Subcutaneous abdominal adipose tissue (tissue), 5 donors: ENCODE measurements around the gene CROCC2.

Source experiments
- H3K27ac ChIP-seq: one replicate; pipeline ENCODE4 v1.7.0; 2013; ENCODE audit warnings: low read depth, mild to moderate bottlenecking, inconsistent platforms, low read length, moderate library complexity
- H3K27me3 ChIP-seq, 5 donors: one replicate each; pipeline ENCODE4 v1.7.0; 2013; ENCODE audit warnings: low read length in 5 of 5, inconsistent platforms in 1 of 5; ENCODE audit not compliant: control insufficient read depth in 5 of 5, insufficient read depth in 4 of 5
- H3K36me3 ChIP-seq, 5 donors: one replicate each; pipeline ENCODE4 v1.7.0; 2013; ENCODE audit warnings: low read length in 5 of 5; ENCODE audit not compliant: control insufficient read depth in 5 of 5, insufficient read depth in 5 of 5
- H3K4me1 ChIP-seq, 5 donors: one replicate each; pipeline ENCODE4 v1.7.0; 2013; ENCODE audit warnings: low read length in 5 of 5, mild to moderate bottlenecking in 3 of 5, moderate library complexity in 1 of 5; ENCODE audit not compliant: control insufficient read depth in 5 of 5, insufficient read depth in 5 of 5
- H3K4me3 ChIP-seq, 5 donors: one replicate each; pipeline ENCODE4 v1.7.0; 2013; ENCODE audit warnings: low read length in 5 of 5, low read depth in 1 of 5
- H3K9ac ChIP-seq, 5 donors: one replicate each; pipeline ENCODE4 v1.7.0; 2013; ENCODE audit warnings: low read length in 5 of 5, mild to moderate bottlenecking in 4 of 5, moderate library complexity in 3 of 5
- H3K9me3 ChIP-seq, 5 donors: one replicate each; pipeline ENCODE4 v1.7.0; 2013; ENCODE audit warnings: low read length in 5 of 5; ENCODE audit not compliant: control insufficient read depth in 5 of 5
- donor health status: healthy.
- donor health status: healthy.
- donor health status: healthy.
- donor health status: healthy.
- donor health status: healthy.

CROCC2 gene

DNA sequence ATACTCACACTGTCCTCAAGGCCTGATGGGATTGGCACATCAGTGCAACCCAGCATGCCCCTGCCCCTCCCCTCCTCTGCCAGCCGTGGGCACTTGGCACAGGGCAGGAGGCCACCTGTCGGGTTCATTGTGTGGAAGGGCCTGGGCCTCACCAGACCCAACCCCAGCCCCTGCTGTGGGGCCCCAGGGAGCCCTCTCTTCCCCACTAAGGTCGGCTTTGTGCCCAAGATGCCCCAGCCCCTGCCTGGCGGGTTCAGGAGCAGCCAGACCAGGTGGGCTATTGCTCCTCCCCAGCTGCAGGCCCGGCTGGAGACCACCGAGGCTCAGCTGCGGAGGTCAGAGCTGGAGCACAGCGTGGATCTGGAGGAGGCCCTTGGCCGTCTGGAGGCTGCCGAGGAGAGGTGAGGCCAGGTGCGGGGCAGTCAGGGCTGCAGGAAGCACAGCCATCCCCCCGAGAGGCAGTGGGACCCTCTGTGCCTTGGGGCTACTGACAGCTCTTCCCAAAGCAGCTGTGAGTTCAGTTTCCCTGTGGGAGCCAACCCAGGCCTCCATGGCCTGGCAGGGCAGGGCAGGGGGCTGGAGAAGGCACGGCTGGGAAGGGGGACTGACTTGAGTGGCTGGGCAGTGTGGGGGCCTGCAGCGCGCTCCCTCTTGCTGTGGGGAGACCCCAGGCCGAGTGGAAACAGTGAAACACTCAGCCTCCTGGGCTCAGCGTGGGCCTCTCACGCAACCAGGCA lies 16.3 kb downstream of the CROCC2 start:
- no peak overlapping the region for H3K4me3 ChIP-seq
- H3K36me3 ChIP-seq = no peaks in the 10 kb centered on the region
- H3K27ac ChIP-seq = no peak overlapping the region

DNA sequence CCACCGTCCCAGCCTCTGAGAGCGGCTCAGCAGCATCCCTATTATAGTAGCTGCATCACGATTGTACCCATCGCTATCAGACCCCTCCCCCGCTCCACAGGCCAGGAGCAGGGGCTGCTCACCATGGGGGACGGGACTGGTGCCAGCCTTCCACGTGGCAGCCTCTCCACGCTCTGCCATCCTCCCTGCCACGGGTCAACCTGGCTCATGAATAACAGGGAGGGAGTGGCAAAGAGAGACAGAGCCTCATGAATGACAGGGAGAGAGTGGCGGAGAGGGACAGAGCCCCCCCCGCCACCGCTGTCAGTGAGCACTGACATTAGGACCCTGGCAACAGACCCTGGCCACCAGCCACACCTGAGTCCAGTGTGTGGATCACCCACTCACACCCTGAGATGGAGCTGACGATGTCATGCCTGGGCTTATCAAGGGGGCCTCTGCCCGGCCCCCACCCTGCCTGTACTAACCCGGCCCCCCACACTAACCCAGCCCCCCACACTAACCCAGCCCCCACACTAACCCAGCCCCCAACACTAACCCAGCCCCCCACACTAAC lies 16.9 kb downstream of the CROCC2 start:
- no peaks in the 10 kb centered on the region for H3K36me3 ChIP-seq
- H3K9me3 ChIP-seq = peaks cover 0 to 6% (median 4%) of the 10 kb centered on the region in 5 donors
- no peak overlapping the region for H3K9ac ChIP-seq
- H3K27ac ChIP-seq = no peak overlapping the region
- H3K27me3 ChIP-seq = peaks cover 0 to 2% (median 0%) of the 10 kb centered on the region in 5 donors
- H3K4me1 ChIP-seq = peaks cover 0 to 20% (median 11%) of the 10 kb centered on the region in 5 donors
- no peak overlapping the region for H3K4me3 ChIP-seq

More for the DNA sequence above, 16.3 kb downstream of the CROCC2 start:
- no peak overlapping the region for H3K9ac ChIP-seq
- peaks cover 0 to 5% (median 0%) of the 10 kb centered on the region in 5 donors for H3K9me3 ChIP-seq
- peaks cover 0 to 2% (median 0%) of the 10 kb centered on the region in 5 donors for H3K27me3 ChIP-seq
- peaks cover 2 to 21% (median 14%) of the 10 kb centered on the region in 5 donors for H3K4me1 ChIP-seq

DNA sequence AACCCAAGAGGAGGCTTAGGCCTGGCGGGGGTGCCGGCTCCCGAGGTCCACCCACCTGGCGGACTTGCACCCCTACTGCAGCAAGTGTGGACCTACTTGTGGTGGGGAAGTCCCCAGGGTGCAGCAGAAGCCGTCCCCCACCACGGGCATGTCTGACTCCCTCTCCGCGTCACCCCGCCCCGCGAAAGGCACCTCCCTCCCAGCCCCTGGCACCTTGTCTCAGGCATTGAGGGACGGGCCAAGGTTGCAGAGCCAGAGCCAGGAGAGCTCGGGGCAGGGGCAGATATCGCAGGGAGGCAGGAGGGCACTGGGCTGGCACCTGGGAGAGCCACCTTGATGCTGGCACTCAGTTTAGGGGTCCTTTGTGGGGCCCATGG lies 19.0 kb downstream of the CROCC2 start:
- no peaks in the 10 kb centered on the region for H3K27me3 ChIP-seq
- H3K4me1 ChIP-seq = peaks cover 0 to 20% (median 11%) of the 10 kb centered on the region in 5 donors
- H3K4me3 ChIP-seq = no peak overlapping the region
- no peaks in the 10 kb centered on the region for H3K36me3 ChIP-seq
- peaks cover 0 to 7% (median 6%) of the 10 kb centered on the region in 5 donors for H3K9me3 ChIP-seq
- no peak overlapping the region for H3K9ac ChIP-seq
- H3K27ac ChIP-seq = no peak overlapping the region

DNA sequence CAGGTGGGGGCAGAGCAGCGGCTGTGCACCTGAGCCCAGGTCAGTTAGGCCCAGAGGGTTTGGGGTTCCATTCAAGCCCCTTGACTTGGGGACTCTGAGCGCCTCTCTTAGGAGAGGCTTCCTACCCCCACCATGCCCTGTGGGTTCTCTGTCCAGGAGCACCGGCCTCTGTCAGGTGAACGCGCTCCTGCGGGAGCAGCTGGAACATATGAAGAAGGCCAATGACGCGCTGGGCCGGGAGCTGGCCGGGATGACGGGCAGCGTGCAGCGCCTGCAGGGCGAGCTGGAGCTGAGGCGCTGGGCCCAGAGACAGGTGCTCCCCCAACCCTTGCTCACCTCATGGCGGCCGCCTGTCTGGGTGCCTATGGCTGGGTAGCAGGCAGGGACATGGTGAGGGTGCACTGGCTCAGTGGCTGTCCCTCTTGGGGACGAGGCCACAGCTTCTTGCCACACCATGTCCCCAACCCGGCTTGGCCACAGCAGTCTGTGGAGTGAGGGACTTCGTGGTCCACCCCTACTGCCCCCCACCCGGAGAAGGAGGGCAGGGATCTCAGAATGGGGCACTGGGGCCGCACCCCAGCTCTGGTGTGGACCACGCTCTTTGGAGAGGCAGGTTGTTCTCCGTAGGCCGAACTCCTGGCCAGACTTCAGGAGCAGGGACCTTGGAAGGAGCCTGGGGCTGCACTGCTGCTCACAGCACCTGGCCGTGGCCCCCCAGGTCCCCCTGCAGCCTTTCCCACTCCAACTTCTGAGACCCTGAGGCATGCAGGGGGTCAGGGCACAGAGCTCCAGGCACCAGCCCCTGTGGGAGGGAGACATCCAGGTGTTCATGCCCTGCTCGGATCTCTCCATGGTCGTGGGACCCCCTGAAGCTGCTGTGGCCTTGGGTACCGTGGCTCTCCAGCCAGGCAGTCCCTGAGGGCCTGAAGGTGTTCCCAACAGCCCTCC lies 19.7 kb downstream of the CROCC2 start:
- peaks cover 0 to 16% (median 8%) of the 10 kb centered on the region in 5 donors for H3K4me1 ChIP-seq
- H3K27me3 ChIP-seq = peaks cover 0 to 2% (median 0%) of the 10 kb centered on the region in 5 donors
- no peak overlapping the region for H3K9ac ChIP-seq
- no peak overlapping the region for H3K27ac ChIP-seq
- H3K36me3 ChIP-seq = no peaks in the 10 kb centered on the region
- H3K9me3 ChIP-seq = peaks cover 0 to 7% (median 6%) of the 10 kb centered on the region in 5 donors
- H3K4me3 ChIP-seq = no peak overlapping the region

DNA sequence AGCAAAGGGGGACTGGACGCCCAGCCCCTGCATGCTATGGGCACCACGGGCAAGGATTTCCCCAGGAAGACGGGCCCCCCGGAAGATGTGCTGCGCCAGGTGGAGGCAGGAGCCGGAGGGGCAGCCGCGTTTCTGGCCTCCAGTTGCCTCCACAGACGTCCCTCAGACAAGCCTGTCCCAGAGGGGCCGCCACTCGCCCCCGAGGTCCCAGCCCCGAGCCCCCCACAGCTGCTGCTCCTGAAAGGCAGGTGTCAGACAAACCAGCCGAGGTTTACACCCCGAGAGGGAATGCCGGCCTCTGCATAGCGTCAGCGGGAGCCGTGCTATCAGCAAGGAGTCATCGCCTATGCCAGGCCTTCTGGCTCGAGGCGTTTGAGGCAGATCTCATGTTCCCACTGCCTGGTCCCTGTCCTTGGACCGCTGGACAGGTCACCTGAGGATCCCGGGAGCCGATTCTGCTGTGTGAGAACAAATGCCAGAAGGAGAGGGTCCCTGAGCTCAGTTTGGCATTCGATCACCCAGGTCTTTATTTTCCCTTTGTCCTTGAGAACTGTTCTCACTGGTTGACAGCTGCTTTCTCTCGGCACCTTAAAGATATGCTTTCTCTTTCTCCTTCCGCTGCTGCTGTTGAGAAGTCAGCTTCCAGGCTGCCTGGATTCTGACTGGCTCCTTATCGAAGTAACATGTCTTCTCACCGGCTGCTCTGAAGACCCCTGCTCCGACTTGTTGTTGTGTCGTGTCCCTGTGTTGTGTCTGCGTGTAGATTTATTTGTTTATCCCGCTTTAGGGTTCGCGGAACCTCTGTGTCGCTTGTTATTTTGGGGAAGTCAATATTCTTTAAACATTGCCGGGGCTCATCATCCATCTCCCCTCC lies 20.6 kb downstream of the CROCC2 start:
- Histone ChIP-seq H3K27me3 (peaks cover 0 to 2% (median 0%) of the 10 kb centered on the region in 5 donors), H3K4me1 (peaks cover 0 to 8% (median 2%) of the 10 kb centered on the region in 5 donors), H3K4me3 (no peak overlapping the region), H3K9me3 (peaks cover 0 to 7% (median 6%) of the 10 kb centered on the region in 5 donors), H3K27ac (no peak overlapping the region), H3K36me3 (no peaks in the 10 kb centered on the region), H3K9ac (no peak overlapping the region)

DNA sequence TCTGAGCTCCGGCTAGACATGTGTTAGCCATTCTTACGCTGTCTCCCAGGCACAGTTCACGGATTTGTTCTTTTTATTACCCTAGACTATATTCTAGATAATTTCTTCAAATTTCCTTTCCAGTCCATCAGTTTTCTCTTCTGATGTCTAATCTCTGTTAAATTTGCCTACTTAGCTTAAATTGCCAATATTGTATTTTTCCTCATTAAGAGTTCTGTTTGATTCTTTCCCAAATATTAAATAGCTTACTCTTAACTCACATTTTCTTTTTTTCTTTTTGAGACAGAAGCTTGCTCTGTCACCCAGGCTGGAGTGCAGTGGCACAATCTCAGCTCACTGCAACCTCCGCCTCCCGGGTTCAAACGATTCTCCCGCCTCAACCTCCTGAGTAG lies 21.2 kb downstream of the CROCC2 start:
- Histone ChIP-seq H3K27me3 (peaks cover 0 to 5% (median 2%) of the 10 kb centered on the region in 5 donors), H3K27ac (no peak overlapping the region), H3K4me1 (peaks cover 0 to 6% (median 0%) of the 10 kb centered on the region in 5 donors), H3K4me3 (no peak overlapping the region), H3K9ac (no peak overlapping the region), H3K36me3 (no peaks in the 10 kb centered on the region), H3K9me3 (peaks cover 0 to 7% (median 6%) of the 10 kb centered on the region in 5 donors)

DNA sequence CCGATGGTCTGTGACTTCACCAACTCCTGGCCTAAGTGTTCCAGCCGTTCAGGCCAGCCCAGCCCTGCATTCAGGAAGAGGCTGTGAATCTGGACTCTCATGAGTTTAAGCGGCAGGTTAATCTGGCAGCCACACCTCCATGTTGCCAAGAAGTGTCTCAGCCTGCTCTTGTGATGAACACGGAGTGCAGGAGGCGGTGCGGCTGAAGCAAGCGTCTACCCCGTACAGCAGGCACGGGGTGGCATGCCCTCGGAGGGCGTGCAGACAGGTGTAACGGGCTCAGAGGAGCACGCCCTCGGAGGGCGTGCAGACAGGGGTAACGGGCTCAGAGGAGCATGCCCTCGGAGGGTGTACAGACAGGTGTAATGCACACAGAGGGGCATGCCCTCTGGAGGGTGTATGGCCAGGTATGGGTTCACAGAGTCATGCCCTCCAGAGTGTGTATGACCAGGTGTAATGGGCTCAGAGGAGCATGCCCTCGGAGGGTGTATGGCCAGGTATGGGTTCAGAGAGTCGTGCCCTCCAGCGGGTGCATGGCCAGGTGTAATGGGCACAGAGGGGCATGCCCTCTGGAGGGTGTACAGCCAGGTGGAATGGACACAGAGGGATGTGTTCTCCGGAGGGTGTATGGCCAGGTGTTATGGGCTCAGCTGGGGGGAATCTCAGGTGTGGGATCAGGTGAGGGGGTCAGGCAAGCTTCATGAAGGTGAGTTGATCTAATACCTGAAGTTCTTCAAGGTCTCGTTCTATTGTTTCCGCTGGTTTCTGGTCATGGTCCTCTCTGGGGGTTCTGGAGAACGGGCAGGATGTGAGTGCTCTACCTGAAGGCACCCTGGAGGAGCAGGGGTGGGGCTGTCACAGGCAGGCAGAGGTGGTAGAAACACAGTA lies 22.6 kb downstream of the CROCC2 start:
- Histone ChIP-seq H3K9me3 (peaks cover 0 to 7% (median 6%) of the 10 kb centered on the region in 5 donors), H3K4me1 (peaks cover 0 to 6% (median 0%) of the 10 kb centered on the region in 5 donors), H3K27ac (no peak overlapping the region), H3K9ac (no peak overlapping the region), H3K36me3 (no peaks in the 10 kb centered on the region), H3K4me3 (no peak overlapping the region), H3K27me3 (peaks cover 0 to 5% (median 2%) of the 10 kb centered on the region in 5 donors)

DNA sequence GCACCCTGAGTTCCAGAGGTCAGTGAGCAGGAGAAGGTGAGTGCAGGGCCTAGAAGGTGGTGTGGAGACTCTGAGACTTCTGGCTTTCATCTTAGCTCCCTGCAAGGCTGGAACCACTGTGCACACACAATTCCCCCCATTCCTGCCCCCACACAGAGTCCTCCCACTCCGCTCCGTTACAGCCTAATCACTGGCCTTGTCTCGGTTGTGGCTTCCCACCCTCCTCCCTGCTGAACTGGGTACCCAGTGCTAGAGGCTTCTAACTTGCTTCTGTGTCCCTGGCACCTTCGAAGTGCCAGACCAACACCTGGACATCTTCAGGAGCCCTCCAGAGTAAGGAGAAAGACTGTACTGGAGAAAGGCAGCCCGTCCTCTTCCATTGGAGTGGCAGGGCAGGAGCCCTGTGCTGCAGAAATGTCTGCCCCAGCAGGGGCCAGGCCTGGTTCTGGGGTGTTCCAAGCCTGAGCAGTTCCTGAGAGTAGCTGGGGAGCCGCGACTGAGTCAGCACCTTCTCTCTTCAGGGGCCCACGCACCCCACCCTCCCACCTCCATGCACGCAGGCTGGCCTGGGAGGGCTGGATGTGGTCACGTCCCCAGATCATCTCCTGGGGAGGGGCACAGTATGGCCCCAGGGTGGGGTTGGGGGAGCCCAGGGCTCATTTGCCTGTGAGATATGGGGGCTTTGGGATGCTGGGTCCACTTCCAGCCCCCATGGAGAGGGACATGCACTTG lies 23.4 kb downstream of the CROCC2 start:
- H3K4me1 ChIP-seq = peaks cover 0 to 6% (median 0%) of the 10 kb centered on the region in 5 donors
- H3K9me3 ChIP-seq = peaks cover 0 to 7% (median 6%) of the 10 kb centered on the region in 5 donors
- no peak overlapping the region for H3K27ac ChIP-seq
- no peak overlapping the region for H3K4me3 ChIP-seq
- no peak overlapping the region for H3K9ac ChIP-seq
- H3K36me3 ChIP-seq = no peaks in the 10 kb centered on the region
- peaks cover 0 to 5% (median 2%) of the 10 kb centered on the region in 5 donors for H3K27me3 ChIP-seq
